Left ventricle myocardium superior (tissue), 1 donor: ENCODE measurements around the gene NR2E3. TPM values are rescaled to one million over a fixed set of nuclear protein-coding genes. Genes with fewer than 3 reads are reported as not detected.
A peak's percentile ranks its signal among the peaks of the same experiment; 100 is the strongest.

Experiments used
- ATAC-seq: fragments of 200-7000 bp; cut with Tn5 transposase; one replicate; pipeline ENCODE4 v1.9.1; 2020; ENCODE audit warnings: mild to moderate bottlenecking, moderate library complexity
- DNase-seq: peaks from one replicate; pipeline ENCODE4 v3.0.0-alpha.2; 2020
- intact Hi-C: fragments of 100-400 bp; cut with micrococcal nuclease; formaldehyde crosslinking; loops from one replicate; pipeline ENCODE4 v1.11.0; 2022
- long read RNA-seq: library from polyadenylated mRNA; unstranded; transcript quantifications from one replicate; pipeline ENCODE4 v2.0.0, GENCODE V29; 2021
- total RNA-seq: library from RNA; stranded (reverse); fragmentation: NEBNext Ultra II Directional; extraction: Animal tissue kit (Norgen Biotek cat#: 25700); gene quantifications from one replicate; pipeline ENCODE4 v1.2.1, GENCODE V29; 2021
- donor health status: DM: no; HTN: yes; CAD: no; lungs with severe emphysema.

The NR2E3 gene
- total RNA-seq: not detected
- long read RNA-seq, partial matches to known transcripts: 1 of 2 reads
- long read RNA-seq, other reads (novel, unspliced or antisense): 1 of 2 reads

DNA sequence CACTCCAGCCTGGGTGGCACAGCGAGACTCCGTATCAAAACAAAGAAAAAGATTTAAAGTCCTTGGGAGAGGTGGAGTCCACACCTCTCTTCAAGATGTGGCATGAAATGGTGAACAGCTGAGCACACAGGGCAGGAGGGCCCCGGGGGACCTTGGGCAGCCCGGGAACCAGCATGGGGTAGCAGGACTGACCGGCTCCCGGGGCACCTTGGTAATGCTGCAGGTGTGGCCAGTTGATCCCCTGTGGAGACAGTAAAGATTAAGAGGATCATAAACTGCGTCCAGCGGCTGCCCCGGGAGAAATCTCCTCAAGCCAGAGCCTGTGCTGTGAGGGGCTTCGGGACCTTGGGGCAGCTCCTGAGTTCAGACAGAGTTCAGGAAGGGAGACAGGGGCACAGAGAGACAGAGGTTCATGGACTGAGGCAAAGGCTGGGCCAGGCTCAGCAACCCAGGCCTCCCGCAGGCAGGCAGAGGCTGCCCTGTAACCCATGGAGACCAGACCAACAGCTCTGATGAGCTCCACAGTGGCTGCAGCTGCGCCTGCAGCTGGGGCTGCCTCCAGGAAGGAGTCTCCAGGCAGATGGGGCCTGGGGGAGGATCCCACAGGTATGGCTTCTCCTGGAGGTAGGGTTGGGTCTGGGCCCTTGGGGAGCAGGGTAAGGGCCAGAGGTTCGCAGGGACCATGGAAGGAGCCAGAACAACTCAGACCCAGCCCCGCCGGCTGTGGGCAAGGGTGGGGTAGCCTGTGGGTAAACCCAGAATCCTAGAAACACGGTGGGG, at the start of gene NR2E3:
NR2E3 (plus strand) TSS at position 299 of the 780 bp plus-strand sequence; CDS start at position 489, 190 bp downstream.
- no peak for ATAC-seq
- no peak for DNase-seq
- intact Hi-C loops: no loop called here

DNA sequence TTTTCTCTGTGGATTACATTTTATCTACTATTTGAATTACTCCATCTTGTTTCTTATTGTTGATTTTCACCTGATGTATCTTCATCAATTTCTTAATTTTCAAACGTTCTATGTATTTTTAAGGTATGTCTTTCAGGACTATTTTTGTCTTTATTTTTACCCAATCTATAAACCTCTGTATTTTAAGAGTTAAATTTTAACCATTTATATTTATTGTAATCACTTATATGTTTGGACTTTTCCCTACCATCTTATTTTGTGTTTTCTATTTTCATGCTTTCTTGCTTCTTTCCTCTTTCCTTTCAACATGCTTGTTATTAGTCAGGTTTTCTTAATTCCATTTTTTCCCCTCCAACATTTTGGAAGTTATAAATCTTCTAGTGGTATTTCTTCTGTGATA, 49.5 kb upstream of the NR2E3 start:
- ATAC-seq (no peak), DNase-seq (no peak)
- intact Hi-C loops: no loop called here

DNA sequence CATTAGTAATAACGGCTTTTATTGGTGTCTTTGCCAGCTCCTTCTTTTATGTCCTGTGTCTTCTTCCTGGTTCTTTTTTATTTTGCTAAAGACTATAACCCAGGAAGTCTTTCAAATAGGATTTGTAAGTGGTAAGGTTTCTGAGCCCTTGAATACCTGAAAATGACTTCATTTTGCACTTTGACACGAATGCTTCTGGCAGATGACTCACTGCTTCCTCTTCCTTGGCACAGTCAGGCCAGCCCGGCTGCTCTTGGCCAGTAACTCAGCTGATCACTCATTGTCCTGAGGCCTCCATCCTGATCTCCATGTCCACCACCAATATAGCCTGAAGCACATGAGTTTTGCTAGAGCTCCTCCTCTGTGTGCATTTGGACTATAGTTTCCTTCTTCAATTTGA, 48.7 kb upstream of the NR2E3 start:
- intact Hi-C loops: no loop called here
- ATAC-seq (peak; percentile 80), DNase-seq (peak; percentile 44)

DNA sequence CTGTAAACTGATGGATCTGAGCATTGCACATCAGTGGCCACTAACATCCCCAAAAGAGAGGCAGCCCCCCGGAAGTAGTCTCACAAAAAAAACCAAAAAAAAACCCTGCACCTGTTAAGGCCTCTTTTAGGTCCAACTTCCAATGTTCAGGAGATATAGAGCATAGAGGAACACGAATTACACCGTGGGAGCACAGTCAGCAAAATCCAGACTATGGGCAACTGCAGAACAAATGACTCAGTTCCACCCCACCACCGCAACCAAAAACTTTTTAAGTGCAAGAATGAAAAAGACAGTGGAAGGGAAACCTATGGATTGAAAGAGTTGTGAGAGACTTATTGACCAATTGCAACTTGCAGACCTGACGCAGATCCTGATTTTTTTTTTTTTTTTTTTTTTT, 42.2 kb upstream of the NR2E3 start:
- no peak for ATAC-seq
- no peak for DNase-seq
- intact Hi-C loops: no loop called here

DNA sequence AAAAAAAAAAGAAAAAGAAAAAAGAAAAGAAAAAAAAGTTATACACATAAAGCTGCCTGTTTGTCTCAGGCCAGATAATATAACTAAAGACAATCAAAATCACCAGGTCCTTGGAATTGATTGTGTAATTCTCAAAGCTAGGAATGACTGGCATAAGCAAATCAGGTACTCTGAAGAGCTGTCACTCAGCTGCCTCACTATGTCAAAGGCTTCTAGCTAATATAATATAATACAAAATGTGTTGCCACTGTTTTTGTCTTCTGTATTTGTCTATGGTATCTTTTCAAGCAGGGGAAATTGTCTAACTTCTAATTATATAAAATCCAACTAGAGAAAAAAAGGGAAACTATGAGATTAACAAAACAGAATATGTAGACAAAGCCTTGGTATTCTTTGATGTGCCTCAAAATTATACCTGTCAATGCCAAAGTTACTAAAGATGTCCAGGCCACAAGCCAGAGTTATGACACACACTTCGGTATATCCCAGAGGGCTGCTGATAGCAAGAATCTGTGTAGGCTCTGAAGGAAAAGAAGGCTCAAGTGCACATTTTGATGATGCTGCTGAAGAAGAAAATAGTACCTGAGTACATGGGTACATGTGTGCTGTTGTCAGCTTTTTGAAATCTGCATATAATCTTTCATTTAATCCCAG, 37.0 kb upstream of the NR2E3 start:
- DNase-seq: no peak
- intact Hi-C loops: no loop called here
- ATAC-seq: peak; percentile 27

DNA sequence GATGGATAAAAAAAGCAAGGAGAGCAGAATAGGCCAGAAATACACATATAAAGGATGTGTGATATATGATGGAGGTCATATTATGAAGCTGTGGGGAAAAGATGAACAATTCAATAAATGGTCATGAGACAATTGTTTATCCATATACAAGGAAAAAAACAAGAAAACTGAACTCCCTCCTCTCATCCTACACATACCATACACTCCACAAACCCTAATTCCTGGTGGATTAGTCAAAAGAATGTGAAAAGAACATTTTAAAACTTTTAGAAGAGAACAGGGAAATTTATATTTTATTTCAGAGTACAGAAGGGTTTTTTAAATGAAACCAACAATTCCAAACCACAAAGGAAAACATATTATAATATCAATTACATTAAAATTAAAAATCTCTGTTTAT, 34.5 kb upstream of the NR2E3 start:
- intact Hi-C loops: no loop called here
- no peak for ATAC-seq

DNA sequence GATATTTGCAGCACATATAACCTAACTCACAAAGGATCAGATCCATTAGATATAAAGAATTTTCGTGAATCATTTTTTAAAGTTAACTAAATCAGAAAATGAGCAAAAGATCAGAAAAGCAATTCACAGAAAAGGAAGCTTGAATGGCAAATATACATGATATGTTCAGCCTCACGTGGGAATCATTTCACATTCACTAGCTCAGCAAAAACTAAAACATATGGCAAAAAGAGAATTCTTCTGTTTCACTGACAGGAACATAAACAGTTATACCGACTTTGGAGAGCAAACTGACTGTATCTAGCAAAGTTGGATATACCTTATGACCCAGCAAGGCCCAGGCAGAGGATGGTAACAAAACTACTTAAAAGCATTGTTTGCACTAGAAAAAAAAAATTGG, 34.0 kb upstream of the NR2E3 start:
- intact Hi-C loops: no loop called here
- no peak for ATAC-seq
- no peak for DNase-seq

More for the DNA sequence above, 34.5 kb upstream of the NR2E3 start:
- no peak for DNase-seq

DNA sequence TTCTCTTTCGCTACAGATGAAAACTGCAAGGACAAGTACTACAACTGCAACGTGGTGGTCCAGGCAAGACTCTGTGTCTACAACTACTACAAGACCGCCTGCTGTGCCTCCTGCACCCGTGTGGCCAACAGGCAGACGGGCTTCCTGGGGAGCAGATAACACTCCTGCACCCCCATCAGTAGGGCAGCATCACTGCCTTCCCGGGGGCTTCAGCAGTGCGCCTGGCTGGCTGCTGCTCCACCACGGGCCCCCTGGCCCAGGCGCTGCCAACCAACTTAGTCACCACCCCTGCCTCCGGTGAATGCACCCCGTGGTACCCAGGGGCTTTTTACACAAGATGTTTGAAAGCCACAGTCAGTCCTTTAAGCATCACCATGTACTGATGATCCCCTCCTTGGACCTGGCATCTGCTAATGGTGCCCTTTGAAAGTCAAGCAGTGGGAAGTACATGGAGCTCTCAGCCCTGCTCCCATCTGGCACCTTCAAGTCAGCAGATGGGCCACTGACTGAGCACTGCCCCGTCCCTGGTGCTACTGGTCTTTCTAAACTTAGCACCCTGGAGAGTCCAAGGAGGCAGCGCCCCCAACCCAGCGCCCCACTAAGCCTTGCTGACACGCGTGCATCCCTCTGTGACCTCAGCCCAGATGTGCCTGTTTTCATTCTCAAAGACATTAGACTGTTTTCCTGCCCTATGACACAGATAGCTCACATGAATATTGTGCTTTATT, 33.0 kb upstream of the NR2E3 start:
- peak; percentile 41 for ATAC-seq
- intact Hi-C loops: no loop called here
- no peak for DNase-seq

DNA sequence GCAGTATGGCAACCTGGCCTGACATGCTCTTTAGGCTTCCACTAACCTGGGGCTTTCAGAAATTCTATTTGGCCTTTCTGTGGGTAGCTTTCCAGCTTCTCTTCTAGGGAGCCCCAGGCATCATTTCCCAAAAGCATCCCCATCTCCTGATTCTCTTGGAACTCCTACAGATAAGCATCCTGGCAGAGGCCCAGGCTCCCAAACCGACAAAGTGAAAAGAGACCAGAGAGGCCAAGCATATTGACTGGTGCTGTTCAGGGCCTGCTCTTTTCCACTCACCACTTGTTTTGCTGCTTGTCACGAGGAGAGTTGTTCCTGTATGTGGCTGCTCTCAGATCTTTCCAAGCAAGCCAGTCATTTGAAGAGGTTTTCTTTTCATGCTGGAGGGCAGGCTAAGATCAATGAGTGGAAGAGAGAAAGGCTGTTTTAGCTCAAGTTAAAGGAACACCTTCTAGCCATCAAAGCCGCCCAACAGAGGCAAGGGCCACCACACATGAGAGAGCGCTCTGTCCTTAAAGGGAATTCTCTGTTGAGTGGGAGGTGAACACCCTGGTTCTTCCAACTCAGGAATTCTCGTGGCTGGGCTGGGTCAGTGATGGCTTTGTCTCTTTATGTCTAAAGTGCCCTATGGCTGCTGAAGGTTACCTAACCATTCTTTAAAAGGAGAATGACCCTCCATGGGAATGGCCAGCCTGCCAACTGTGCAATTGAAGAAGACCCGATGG, 31.1 kb upstream of the NR2E3 start:
- intact Hi-C loops: no loop called here
- DNase-seq (no peak), ATAC-seq (no peak)

DNA sequence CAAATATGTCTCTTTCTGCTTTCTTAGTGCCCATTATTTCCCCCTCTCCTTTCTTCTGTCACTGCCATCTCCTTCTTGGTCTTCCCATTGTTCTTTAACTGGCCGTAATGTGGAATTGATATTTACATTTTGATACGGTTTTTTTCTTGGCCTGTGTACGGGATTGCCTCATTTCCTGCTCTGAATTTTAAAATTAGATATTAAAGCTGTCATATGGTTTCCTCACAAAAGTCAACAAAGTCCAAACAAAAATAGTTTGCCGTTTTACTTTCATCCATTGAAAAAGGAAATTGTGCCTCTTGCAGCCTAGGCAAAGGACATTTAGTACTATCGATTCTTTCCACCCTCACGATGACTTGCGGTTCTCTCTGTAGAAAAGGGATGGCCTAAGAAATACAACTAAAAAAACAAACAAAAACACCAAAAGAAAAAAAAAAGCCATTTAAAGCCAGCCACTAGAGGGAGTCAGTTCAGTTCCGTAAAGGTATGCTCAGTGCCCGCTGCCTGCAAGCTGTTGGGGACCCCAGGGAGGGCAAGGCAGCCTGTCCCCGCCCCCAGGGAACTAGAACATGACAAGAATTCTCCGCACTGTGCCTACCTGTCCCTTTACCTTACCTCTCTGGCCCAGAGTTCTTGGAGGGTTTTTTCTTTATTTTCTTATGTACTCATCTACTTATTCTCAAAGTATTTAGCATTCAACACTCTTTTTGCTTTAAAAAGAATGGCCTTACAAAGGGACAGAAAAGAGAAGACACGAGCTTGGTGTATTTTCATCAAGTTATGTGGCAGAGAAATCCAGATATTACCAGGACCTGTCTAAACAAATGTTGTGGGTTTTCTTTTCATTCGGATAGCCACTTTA, 30.0 kb upstream of the NR2E3 start:
- ATAC-seq (peak; percentile 22), DNase-seq (no peak)
- intact Hi-C loops: no loop called here

DNA sequence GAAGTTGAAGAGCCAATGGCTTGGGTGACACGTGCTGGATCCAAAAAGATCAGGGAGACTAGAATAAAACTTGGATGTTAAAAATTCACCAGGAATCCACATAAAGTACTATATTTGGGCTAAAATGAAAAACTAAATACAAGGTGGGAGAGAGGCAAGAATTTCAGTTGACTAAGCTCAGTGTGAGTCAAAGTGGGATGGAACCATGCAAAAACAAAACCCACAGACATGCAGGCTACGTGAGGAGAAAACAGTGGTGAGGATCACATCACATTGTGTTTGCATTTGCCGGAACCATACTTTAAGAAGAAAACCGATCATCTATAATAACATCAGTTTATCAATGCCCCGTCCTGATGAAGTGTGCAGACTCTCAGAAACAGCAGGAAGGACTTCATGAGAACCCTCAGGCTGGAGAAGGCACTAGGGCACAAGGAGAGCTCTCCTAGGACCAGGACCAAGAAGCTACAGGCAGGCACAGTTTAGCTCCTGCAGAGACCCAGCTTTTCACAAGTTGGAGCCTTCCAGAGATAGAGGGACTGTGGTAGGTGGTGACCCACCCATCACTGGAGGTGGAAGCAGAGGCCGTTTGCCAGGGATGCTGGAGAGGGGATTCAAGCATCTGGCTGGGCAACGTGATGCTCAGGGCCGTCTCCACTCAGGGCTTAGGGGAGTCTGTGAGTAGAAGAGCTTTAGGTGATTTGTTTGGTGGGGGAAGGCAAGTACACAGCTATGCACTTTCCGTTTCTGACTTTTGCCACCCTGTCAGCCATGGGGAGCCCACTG, 29.0 kb upstream of the NR2E3 start:
- DNase-seq: no peak
- intact Hi-C loops: no loop called here

DNA sequence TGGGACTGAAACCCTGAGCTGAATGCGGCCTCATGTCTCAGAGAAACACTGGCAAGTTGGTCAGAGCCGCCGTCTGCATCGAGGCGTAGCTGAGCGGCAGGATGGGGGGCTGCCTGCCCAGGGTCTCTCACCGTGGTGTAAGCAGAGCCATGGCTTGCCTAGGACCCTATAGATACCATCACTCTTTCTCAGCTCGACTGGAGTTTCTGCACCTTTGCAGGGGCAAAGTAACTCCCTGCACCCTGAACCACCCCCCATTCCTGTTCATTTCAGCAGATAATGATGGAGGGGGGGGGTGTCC, 28.4 kb upstream of the NR2E3 start:
- intact Hi-C loops: no loop called here
- ATAC-seq: no peak
- DNase-seq: no peak

More for the DNA sequence above, 29.0 kb upstream of the NR2E3 start:
- ATAC-seq: no peak

DNA sequence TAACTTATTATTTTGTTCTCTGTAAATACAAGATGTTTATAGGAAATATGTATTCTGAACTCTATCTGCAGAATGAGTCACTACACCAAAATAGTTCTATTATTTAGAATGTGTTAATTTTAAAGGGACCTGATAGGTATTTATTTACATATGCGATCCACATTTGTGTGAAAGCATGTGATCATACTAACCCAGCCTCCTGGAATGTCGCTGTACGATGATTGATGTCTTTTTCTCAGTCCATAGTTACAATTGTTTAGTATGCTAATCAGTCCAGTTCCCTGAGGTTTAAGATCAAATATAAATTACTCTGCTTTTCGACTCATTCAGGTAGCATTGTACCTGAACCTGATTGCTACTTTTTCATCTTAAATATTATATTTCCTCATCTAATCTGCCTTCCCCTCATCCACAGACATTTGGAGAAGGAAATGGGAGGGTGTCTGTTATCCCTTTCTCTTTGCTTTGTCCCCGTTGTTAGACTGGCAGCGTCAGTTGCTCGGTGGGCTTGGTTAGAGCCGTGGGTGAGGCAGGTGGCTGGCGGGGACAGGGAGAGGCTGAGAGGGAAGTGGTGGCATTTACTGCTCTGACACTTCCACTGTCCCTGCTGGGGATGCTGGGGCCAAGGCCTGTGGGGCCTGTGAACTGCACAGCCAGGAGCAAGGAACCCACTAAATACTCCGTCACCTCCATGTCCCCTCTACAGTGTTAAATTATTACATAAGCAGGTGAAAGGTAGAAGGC, 27.8 kb upstream of the NR2E3 start:
- no peak for DNase-seq
- intact Hi-C loops: no loop called here
- peak; percentile 25 for ATAC-seq

DNA sequence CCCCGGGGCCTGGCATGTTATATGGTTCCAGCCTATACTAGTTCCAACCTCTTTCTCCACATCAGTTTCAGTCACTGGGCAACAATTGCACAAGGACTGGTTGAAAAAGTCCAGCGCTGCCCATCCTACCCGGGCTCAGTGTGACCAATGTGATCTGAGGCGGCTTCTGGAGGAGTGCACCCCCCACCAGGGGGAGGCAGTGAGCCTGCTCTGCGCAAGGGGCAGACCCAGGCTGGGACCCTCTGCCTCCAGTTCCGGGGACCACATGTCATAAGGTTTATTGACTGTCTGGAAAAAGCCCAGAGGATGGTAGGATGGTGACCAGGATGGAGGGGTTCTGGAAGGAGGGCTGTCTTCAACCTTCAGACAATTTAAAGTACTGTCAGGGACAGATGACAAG, 25.6 kb upstream of the NR2E3 start:
- DNase-seq (no peak), ATAC-seq (no peak)
- intact Hi-C loops: no loop called here

DNA sequence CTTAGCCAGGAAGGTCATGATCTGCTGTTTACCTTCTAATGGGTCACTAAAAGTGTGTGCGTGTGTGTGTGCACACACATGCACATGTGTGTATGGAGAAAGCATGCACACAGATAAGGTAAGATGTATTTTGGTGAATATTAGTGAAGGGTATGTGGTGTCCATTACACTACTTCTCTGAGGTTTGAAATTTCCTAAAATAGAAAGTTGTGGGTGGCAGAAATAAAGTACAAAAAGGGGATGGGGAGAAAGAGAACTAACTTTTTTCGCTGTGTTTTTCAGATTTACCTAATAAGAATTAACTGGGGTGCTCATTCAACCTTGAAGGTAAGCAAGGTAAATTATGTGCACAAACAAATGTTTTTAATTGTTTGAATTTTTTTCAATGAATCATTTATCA, 24.4 kb upstream of the NR2E3 start:
- ATAC-seq (no peak), DNase-seq (no peak)
- intact Hi-C loops: no loop called here

DNA sequence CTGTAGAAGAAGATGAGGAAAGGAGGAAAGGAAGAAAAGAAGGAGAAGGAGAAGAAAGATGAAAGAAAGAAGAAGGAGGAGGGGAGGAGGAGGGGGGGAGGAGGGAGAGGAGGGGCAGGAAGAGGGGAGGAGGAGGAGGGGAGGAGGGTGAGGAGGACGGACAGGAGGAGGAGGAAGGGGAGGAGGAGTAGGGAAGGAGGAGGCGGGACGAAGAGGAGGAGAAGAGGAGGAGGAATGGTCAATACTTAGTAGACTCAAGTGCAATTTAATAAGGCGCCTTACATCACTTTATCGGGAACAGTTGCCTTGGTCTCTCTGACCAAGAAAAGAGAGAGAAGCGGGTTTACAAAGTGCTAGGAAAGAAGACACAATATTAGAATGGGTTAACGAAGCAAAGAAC, 23.7 kb upstream of the NR2E3 start:
- intact Hi-C loops: no loop called here
- no peak for DNase-seq
- ATAC-seq: no peak
